Dedifferentiated amniotic fluid mesenchymal stem cell (primary cell): ENCODE results near the gene UBE2L3.
"Not testable (repeated sequence)": the region's sequence is repeated elsewhere in the genome, so short reads cannot be mapped to it uniquely, and the experiment has no call there.

Source experiments
- DNase-seq: peaks from one replicate; pipeline ENCODE4 v3.0.0-alpha.2; 2016; ENCODE audit errors: extremely low spot score

Gene UBE2L3

DNA sequence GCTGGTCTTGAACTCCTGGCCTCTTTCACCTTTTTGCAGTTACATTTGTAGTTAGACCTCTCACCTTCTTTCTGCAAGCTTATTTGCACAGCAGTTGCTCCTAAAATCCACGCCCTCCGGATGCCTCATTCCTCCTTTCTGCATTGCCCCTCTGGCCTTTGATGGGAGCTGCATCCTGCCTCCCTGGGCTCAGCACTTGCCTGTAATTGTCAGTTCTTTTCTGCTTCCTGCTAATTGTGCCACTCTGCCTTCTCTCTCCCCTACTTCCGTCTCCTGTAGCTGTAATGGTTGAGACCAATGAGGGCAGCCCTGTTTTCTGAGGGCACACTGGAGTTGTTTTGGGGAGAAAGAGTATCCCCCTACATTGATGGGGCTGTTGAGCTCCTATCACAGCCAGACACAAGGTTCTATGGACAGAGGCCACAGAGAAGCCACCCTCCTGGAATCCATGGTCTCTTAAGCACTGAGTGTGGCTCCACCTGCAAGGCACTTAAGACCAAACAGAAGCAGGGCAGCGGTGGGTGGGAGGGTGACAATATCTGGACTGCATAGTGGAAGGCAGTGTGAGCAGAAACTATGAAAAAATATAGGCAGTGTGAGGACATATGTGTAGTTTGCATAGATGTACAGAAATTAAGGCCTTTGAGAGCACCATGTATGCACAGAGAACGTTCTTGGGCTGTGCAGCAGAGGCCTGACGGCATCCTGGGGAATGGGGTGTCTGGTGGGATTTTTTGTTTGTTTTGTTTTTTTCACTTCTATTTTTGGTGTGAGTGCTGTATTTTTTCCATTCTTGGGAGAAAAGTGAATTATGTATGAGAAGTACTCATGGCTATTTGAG, 31.8 kb downstream of the UBE2L3 start:
- DNase-seq: no peak

DNA sequence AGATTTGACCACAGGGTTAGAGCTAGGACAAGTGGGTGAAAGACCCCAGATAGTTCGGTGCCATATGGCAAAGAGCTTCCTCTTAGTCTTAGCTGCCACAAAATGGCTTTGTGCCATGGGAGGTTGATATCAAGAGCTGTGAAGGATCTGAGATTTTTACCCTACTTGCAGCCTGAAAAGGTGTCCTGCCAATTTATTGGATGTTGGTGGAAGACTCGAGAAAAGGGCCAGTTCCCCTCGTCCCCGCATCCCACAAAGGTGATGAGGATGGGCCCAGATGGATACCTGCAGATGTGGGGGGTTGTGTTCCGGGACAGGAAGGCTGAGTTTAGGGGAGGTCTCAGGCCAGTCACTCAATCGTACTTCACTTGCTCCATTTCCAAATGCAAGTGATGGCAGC, 35.1 kb downstream of the UBE2L3 start:
- no peak for DNase-seq

GRCh38 chr22:21603973-21604372, 36.5 kb downstream of the UBE2L3 start:
- DNase-seq: no peak

DNA sequence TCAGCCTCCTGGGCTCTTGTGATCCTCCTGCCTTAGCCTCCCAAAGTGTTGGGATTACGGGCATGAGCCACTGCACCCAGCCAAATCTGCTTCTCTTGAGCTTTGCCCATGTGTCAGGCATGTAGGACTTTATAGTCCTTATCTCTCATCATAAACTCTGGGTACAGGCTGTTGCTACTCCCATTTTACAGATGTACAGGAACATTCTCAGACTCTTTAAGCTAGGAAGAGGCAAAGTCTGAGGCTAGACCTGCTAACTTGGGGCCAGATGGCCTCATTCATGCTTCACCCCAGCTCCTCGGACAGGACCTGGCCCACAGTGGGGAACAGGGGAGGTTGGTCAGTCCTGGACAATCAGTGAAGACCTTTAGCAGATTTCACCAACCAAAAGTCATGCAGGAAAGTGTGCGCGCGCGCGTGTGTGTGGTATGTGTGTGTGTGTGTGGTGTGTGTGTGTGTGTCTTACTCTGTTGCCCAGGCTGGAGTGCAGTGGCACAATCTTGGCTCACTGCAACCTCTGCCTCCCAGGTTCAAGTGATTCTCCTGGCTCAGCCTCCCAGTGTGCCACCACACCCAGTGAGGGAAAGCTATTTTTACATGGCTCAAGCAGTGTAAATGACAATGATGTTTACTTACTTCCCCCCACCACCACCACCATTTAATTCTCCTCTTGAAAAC, 38.5 kb downstream of the UBE2L3 start:
- no peak for DNase-seq

DNA sequence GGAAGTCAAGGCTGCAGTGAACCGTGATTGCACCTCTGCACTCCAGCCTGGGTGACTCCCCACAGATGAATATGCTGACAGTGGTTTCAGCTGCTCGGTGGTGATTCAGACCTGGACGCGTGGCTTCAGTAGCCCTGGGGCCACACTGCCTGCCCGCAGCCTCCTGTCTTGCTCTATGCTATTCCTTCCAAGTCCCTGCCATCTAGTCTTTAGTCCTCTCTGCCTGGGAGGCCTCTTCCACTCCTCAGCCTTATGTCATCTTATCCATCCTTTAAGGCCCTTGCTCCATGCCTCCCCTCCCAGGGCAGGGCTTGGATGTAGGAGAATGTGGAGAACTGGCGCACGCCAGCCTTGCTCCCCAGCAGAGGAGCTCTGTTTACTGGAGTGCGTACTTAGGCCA, 39.3 kb downstream of the UBE2L3 start:
- no peak for DNase-seq

DNA sequence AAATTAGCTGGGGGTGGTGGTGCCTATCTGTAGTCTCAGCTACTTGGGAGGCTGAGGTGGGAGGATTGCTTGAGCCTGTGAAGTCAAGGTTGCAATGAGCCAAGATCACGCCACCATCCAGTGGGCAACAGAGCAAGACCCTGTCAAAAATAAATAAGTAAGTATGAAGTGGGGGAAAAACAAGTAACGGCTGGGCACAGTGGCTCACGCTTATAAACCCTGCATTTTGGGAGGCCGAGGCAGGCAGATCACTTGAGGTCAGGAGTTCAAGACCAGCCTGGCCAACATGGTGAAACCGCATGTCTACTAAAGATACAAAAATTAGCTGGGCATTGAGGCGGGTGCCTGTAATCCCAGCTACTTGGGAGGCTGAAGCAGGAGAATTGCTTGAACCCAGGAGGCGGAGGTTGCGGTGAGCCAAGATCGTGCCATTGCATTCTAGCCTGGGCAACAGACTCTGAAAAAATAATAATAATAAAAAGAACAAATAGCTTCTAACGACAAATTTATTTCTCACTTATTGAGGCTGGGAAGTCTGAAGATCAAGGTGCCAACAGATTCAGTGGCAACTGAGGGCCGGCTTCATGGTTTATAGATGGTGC, 42.1 kb downstream of the UBE2L3 start:
- not testable (repeated sequence) for DNase-seq

DNA sequence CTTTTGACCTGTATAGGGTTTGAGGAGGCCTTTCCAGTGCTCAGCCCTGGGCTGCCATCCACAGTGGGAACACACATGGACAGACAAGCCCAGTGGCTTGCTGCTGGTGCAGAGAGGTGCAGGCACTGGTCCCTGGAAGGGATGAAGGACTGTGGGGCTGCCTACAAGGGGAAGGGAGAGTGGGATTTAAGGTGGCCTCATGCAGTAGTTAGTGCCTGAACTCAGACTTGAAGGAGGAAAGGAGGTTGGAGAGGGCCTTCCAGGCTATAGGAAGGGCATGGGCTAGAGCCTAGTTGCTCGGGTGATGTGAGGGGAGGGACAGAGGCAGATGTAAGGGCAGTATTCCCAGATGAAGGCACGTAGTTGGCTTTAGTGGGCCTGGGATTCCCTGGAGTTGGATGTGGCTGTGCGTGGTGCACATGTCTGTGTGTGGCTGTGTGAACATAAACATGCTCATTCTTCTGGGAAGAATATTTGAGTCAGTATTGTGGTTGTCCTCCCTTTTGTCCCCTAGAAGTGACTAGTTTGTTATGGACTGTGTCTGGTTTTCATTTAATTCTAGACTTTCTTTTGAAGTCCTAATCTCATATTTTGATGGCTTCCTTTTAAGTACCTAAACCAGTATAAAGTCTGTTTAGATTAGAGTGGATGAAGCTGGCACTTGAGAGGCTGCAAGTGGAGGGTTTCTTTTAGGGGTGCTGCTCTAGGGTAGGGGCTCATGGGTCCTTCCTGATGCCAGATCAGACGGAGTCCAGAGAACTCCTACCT, 43.9 kb downstream of the UBE2L3 start:
- no peak for DNase-seq

GRCh38 chr22:21612858-21613257, 45.3 kb downstream of the UBE2L3 start:
- no peak for DNase-seq

DNA sequence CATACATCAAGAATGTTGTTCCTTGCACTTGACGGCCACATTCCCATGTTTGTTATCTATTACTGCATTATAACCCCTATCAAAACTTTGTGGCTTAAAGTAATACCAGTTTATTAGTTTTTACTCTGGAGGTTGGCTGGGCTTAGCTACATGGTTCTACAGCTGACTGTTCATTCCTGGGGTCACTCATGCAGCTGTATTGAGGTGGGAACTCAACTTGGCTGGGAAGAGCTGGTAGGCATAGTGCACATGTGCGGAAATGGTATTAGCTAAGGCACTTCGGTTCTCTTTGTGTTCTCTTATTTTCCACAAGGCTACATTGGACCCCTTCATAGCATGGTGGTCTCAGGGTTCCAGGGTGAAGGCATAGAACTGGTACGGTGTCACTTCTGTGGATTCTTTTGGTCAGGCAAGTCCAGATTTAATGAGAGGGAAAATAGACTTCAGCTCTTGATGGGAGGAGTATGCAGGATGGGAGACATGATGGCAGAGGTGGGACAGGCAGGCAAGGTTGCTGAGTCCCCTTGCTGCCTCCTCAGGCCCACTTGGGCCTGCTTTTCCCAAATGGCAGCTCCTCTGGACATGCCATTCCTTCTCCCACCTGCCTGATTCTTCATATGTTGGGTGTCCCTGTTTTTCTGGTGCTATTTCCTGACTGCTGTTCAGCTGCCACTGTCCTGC, 46.2 kb downstream of the UBE2L3 start:
- DNase-seq: no peak

GRCh38 chr22:21615731-21616130, 48.2 kb downstream of the UBE2L3 start:
- DNase-seq: no peak

GRCh38 chr22:21617337-21617736, 49.8 kb downstream of the UBE2L3 start:
- not testable (repeated sequence) for DNase-seq

DNA sequence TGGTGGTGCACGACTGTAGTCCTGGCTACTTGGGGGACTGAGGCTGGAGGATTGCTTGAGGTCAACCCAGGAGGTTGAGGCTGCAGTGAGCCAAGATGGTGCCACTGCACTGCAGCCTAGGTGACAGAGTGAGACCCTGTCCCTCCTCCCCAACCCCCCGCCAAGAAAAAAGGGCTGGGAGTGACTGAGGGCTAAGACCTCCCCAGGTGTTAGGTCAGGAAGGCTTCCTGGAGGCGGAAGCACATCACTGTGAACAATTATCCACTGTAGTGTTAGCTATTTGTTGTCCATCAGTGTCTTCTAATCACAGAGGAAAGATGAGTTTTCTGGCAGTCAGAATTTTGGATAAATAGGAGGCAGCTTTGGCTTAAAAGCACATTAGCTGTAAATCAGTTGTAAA, 53.5 kb downstream of the UBE2L3 start:
- no peak for DNase-seq

DNA sequence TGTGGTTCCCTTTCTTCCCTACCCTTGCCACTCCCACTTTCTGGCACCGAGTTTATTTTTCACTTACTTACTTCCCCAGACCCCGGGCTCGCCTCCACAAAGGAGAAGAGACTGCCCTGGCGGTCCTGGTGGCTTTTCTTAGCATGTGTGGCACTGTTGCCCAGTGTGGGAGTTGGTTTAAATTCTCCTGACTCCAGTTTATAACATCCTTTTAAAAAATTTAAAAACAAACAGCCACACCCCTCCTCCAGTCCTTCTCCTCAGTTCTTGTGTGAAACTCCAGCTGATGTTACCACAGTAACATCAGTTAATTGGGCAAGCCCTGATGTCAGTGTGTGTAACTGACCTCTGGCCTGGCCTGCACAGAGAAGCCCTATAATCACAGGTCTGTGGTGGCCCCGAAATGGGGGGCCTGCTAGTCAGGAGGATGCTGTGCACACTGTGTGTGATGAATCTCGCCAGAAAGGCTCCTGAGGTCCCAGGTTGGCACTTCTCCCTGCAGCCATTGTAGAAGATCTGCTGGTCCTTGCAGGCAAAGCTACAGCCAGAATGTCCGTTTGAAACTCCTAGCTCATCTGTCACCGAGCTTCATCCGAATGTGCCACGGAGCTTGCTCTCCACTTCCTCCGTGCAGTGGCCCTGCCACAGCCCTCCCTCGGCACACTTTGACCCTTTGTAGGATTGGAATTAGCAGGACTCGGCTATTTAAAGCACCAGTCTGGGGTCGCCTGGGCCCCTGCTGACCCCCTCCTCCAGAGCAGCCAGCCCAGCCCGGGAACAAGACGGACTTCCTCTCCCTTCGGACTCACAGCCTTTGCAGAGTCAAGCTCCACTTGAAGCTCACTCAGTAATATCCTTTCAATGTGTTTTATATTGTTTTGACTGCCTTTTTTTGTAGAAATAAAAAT, 54.8 kb downstream of the UBE2L3 start:
- no peak for DNase-seq

- no peak for DNase-seq
Measured at GRCh38 chr22:21622919-21623647, 55.6 kb downstream of the UBE2L3 start.

- no peak for DNase-seq
Measured at GRCh38 chr22:21623648-21623970, 56.1 kb downstream of the UBE2L3 start.

DNA sequence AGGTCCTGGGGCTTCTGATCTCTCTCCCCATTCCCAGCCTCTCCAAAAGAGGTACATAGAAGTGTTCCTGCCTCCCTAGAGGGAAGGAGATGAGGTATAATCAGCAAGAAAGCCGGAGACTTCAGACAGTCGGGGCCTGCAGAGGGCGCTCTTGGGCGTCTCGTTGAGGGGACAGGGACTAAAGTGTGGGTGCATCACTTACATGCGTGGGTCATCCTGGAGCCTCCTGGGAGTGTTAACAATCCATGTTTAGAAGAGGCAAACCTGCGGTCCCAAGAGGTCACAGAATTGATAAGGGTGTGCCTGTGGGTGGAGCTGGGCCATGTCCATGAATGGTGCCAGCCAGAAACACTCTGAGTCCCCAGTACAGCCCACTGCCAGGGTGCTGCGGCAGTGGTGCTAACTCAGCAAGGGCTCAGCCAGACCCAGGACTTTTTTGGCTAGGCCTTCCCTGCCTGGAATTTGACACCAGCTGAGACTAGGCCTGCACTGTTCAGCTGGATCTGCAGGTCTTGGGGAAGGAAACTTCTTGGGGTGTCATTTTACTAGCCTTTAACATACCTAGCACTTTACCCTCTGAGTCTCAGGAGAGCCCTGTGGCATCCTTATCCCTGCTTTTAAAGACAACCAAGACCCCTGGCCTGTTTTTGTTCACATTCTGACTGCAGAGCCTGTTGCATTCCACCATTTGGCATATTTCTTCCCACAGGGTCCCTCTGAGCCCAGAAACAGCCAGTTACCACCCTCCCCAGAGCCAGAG, 56.8 kb downstream of the UBE2L3 start:
- no peak for DNase-seq

DNA sequence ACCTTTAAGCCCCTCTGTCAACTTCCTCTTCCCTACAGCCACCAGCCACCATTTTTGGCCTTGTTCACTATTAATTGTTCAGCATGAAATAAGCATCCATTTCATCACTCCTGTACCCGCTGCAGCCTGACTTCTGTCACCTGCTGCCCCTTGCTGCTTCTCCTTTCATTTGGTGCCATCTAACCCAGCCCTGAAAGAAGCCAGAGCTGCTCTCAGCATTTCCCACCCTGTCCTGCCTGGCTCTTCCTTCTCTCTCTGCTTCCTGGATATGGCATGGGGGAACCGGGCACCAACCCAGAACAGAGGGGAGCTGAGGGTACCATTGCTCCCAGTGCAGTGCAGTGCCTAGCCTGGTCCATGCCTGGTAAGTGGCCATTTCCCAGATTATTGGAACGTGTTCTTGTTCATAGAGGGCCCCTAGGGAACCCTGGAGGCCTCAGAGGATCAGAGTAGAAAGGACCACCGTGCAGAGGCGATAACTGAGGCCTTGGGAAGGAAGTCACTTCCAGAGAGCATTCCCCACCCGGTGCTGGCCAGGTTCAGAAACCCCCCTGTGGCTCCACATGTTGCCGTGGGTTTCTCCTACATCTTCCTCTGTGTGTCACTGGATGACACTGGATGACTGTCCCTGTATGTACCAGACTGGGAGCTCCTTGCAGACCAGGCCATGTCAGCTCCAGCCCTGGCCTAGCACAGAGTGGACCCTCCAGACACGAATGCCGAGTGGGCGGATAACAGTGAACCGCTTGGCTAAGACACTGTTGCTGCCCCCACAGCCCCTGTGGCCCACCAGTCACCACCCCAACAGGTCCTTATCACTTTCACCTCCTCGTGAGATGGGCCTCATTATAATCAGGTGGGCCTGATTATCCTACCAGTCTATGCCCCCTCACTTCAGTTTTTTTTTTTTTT, 57.6 kb downstream of the UBE2L3 start:
- DNase-seq: no peak

DNA sequence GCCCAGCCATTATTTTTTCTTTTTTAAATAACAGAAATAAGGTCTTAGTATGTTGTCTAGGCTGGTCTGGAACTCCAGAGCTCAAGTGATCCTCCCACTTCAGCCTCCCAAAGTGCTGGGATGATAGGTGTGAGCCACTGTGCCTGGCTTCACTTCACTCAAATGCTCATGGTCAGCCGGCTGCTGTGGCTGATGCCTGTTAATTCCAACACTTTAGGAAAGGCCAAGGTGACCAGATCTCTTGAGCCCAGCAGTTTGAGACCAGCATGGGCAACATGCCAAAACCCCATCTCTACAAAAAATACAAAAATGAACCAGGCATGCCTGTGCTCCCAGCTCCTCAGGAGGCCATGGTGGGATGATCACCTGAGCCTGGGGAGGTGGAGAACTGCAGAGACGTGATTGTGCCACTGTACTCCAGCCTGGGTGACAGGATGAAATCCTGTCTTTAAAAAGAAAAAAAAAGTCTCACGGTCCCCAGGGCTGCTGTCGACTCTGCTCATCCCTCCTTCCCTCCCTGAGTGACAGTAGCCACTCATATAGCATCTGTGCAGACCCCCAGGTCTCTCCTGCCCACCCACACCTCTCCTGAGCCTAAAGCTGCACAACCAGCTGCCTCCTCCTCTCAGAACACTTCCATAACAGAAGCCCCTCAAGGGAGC, 58.7 kb downstream of the UBE2L3 start:
- DNase-seq: no peak
